ENCODE measurements around the gene DTWD2.
"Not testable (repeated sequence)": the region's sequence is repeated elsewhere in the genome, so short reads cannot be mapped to it uniquely, and the experiment has no call there.

The DTWD2 gene, protein sequence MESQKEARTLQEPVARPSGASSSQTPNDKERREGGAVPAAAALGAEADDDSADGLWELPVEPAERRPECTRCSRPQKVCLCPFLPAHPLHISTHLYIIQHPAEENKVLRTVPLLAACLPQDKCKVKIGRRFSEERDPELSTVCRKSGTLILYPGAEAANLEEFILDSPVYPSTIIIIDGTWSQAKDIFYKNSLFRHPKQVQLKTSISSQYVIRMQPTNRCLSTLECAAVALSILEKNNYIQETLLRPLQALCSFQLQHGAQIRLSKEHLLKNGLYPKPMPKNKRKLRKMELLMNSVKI

DNA sequence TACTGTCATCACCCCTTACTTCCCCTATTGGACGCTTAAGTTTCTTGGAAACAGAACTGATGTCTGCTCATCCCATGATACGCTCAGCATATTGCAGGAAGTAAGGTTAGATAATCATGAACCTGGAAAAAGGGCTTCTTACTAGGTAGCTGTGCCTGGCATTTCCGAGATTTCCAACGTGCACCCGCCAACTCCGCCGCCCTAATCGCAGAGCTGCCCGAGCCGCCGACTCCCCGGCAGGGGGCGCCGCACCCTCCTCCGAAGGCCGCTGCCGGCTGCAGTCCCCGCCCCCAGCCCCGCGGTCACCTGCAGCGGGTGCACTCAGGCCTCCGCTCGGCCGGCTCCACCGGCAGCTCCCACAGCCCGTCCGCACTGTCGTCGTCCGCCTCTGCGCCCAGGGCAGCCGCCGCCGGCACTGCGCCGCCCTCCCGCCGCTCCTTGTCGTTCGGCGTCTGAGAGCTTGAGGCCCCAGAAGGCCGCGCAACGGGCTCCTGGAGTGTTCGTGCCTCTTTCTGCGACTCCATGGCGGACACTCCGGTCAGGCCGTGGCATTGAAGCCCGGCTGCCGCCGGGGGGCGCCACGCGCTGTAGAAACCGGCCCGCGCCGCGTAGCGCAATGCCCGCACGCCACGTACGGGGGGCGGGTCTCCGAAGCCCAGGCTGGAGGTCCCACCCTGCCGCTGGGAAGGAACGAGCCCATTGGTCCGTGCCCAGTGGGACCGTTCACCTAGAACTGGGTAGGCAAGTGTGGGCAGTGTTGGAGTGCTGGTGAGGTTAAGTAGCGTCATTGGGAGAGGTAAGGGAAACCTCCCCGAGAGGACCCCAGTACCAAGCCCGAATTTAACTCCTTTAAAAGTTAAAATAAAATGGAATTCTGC is at the start of gene DTWD2:
Gene DTWD2, minus strand, starts transcription at position 560 of the 878 bp plus-strand sequence. Its CDS starts 36 bp downstream, at position 524.
- DNase-seq (ENCODE audit: low spot score), result peak; percentile 95

DNA sequence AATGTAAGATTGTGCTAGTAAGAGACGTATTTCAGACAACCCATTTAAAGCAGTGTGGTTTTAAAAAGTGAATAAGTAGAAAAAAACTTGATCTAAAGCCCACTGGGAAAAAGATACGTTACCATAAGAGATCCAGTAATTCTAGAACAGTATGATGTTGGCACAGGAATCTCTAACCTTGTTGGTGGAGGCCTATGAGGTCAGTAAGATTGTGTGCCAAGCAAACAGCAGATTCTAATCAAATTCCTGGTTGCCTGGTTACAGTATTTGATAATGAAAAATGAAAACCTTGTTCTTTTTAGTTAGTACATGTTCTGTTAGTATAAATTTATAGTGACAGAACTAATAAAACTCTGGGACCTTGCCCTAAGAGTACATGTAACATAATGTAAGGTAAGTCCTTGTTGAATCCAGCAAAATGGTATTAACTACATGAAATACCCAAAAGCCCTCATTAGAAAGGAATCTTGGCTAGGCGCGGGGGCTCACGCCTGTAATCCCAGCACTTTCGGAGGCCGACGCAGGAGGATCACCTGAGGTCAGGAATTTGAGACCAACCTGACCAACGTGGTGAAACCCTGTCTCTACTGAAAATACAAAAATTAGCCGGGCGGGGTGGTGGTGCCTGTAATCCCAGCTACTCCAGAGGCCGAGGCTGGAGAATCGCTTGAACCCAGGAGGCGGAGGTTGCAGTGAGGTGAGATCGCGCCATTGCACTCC is 49.3 kb upstream of the DTWD2 start:
- no peak for DNase-seq (ENCODE audit: low spot score)

DNA sequence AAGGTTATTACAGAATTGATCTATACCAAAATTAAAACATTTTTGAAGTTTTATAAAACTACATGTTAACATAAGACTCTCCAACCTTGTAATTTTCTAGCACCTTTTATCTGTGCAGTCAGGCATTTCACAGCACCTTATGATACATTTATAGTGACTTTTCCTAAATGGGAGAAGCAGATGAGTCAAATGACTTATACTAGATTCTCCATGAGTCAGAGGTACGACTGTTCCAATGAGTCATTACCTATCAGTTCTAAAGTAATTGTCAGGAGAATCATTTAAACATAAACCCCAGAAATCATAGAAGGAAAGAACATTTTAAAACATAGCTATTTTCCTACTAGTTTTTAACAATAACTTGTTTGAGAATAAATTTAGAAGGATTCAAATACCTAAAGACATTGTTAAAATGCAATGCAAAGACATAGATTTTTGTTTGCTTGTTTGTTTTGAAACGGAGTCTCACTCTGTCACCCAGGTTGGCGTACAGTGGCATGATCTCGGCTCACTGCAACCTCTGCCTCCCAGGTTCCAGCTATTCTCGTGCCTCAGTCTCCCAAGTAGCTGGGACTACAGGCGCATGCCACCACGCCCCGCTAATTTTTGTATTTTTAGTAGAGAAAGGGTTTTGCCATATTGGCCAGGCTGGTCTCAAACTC is 47.9 kb upstream of the DTWD2 start:
- DNase-seq (ENCODE audit: low spot score), result no peak

DNA sequence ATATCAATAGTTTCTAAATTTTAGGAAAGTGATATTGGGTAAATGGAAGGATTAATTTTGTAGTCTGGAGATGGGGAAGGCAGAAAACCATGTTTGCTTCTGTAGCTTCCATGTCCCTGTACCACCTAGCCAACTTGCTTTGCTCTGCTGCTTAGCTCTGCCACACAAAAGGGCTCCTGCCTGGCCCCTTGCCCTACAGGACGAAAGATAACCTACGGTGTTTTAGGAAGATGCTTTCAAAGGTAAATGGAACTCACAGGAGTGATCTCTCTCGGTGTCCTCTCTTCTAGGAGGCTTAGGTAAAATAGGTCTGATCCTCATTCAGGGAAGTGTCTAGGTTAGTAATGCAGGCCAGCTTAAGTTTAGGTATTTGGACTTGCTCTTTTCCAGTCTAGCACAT is 44.8 kb upstream of the DTWD2 start:
- DNase-seq (ENCODE audit: low spot score), result no peak

DNA sequence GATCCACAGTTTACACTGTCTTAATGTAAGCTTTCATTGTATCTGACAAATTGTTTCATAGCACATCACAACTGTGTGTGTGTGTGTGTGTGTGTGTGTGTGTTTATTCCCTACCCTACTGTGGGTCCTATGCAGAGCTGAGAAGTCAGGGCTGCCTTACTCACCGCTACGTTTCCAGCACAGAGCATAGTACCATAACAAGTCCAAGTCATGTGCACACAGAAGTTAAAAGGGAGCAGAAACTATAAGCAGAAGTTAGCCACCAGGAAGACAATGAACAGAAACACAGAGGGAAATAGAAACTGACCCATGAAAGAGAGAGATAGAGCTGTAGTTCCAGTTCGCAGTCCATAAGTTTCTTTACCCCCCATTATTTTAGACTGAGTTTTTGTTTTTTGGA is 44.3 kb upstream of the DTWD2 start:
- no peak for DNase-seq (ENCODE audit: low spot score)

DNA sequence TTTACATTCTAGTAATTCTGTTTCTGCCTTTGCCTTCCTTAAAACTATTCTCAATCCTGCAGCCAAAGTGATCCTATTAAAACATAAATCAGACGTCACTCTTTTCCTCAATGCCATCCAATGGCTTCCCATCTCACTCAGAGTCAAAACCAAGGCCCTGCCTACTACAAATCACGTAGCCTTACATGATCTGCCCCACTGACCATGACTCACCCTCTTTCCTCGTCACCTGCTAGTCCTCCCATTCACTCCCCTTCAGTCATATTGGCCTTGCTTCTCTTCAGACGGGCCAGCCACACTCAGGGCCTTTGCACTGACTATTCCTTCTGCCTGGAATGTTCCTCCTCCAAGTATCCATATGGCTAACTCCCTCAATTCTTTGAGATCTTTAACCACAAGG is 43.6 kb upstream of the DTWD2 start:
- no peak for DNase-seq (ENCODE audit: low spot score)

DNA sequence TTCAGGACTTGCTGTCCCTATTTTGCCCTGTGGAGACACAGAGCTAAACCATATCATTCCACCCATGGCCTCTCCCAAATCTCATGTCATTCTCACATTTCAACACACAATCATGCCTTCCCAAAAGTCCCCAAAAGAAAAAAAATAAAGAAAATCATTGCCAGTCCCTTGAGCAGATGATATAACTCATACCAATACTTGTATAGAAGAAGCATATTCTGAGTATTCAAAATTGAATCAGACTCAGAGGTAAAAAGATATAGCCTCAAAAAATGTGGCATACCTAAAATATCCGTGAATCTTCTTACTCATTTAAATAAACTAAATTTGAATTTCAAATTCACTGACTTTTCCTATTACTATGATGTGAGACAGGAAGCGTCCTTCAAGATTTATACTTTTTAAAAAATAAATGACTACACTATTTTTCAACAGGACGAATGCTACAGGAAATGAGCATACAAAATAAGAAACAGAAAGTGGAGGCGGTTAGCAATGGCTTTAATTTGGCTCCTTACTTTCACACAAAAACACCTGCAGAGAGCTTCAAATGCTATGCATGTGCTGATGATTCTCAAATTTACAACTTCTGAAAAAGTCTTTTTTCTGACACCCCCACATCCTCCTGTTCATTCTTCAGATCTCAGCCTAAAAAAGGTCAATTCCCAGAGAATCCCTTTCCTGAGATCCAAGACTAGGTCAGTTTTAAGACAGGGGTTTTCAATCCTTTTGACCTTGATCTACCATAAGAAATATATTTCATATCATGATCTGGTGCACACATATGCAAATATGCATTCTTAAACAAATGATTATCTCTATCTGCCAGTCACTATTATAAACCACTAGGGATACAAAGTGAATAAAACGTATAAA is 42.9 kb upstream of the DTWD2 start:
- no peak for DNase-seq (ENCODE audit: low spot score)

DNA sequence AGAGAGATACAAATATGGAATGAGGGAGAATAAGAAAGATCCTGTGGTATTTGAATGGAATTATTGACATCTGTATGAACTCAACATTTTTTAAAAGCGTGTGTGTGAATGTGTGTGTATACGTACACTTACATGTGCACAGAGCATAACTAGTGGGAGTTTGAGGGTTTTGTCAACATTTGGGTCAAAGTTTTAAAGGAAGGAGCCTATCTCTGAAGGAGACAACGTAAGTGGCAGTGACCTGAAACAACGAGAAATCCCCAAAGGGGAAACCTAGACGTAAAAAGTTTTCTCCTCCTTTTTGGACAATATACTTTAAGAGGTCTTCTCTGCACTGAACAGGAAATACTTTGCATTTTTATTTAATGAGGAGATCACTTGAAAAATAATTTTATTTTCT is 40.2 kb upstream of the DTWD2 start:
- no peak for DNase-seq (ENCODE audit: low spot score)

DNA sequence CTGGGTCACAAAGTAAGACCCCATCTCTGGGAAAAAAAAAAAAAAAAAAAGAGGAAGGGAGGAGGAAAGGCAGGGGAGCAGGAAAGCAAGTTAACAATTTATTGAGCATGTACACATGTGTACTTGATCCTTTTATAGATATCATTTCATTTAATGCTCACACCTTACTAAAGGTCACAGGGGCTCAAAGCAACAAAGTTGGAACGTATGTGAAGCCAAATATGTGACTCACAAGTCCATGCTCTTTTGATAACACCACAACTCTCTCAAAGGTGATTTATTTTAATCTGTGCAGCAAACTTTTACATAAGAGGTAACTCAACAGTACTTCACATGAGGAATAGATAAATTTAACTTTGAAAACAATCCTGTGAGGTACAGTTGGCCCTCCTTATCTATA is 34.4 kb upstream of the DTWD2 start:
- no peak for DNase-seq (ENCODE audit: low spot score)

DNA sequence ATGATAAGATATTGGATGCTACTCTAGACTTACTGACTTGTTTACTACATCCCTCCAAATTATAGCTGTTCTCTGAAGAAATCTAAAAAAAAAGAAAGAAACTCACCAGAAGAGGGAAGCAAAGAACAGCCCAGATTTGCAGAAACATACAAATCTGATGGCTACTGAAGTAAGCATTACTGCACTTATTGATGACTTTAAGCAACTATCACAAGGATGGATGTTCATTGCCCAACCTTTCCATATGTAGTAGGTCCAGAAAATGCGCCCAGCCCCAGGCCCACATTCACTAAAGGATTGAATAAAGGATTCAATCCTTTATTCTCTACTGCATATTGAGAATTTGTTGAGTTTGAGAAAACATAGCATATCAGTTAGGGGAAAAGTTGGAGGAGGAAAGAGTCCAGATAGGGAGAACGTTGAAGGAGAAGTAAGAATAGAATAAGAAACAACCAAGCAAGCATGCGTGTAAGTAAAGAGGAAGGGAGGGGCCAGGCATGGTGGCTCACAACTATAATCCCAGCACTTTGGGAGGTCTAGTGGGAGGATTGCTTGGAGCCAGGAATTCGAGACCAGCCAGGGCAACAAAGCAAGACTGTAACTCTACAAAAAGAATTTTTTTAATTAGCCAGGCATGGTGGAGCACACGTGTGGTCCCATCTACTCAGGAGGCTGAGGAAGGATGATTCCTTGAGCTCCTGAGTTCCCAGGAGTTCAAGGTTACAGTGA is 33.8 kb upstream of the DTWD2 start:
- DNase-seq (ENCODE audit: low spot score), result peak; percentile 40

DNA sequence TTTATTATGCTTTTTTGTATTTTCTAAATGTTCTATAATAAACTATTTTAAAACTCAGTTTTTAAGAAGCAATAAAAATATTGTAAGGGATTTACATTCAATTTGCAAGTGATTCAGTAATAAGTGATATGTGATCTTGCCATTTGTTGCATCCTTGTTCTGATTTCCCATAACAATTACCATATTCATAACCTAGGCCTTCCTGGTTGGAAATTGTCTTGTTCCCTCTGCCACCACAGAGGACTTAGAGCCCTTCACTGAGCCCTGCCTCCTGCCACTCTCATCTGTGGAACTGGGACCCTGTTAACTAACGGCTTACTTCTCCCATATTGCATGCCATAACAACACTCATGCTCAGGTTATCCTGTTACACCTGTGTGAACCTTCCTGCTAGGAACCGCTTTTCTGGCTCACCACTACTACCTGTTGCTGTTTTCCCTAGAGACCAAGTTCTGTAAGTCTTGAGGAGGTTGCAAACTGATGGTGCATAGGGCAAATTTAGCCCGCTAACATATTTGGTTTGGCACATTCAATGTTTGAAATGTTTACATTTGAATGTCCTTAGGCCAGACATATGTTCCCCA is 32.9 kb upstream of the DTWD2 start:
- DNase-seq (ENCODE audit: low spot score), result no peak

DNA sequence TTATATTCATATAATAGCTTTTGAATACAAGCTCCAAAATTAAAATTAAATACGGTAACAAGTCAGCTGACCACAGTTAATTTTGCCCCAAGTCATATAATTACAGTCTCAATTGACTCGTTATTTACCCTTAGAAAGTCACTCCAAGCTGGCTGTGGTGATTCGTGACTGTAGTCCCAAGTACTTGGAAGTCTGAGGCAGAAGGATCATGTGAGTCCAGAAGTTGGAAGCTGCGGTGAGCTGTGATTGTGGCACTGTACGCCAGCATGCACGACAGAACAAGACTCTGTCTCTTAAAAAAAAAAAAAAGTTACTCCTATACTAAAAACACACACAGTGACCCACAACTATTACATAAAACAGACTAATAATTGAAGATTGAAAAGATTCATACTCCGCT is 31.6 kb upstream of the DTWD2 start:
- DNase-seq (ENCODE audit: low spot score), result no peak

DNA sequence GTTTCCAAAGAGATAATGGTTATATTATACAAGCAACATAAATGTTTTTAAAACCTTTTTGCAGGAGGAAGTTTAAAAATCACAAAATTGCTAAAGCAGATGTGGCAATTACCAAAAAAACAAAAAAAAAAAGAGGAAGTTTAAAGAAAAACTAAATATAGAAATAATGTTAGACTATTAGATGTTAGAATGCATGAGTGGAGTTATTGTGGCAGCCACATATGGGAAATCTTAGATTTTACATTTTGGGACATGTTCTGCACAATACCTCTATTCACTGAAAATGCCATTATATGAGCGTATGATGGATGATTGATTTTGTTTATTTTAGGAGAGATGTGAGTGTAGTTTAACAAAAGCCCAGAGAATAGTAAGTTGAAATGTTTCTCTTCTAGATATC is 31.2 kb upstream of the DTWD2 start:
- DNase-seq (ENCODE audit: low spot score), result no peak

DNA sequence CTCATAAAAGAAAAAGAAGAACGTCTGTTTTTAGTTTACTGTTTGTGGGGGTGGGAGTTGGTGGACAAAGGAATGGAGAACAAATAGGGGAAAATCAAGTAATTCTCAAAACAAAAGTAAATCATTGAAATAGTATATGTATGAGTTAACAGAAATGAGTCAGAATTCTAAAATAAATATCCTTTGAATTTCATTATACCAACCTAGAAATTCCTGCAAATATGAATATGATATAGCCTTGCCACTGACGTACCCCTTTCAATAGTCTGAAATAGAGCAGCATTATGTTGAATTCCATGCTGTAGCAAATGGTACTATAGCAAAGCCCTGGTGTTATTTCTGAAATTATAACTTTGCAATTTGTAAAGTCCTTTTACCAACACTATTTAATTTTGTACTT is 29.6 kb upstream of the DTWD2 start:
- DNase-seq (ENCODE audit: low spot score), result no peak

DNA sequence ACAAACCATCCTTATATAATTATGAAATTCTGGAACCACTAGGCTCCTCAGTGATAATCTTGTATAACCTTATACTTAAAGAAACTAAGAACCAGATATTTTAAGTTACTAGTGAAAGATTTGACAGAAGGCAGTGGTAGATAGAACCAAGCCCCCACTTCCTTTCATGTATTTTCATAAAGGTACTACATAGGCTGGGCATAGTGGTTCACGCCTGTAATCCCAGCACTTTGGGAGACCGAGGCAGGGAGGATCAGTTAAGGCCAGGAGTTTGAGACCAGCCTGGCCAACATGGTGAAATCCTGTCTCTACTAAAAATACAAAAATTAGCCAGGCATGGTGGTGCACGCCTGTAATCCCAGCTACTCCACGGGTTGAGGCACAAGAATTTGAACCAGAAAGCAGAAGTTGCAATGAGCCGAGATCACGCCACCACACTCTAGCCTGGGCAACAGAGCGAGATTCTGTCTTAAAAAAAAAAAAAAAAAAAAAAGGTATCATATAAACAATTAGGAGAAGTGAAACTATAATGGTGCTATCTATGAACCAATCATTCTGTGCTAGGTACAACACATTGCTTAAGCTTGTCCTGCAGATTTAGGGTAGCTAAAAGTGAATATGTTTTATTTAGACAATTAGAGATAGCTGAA is 27.9 kb upstream of the DTWD2 start:
- DNase-seq (ENCODE audit: low spot score), result no peak

DNA sequence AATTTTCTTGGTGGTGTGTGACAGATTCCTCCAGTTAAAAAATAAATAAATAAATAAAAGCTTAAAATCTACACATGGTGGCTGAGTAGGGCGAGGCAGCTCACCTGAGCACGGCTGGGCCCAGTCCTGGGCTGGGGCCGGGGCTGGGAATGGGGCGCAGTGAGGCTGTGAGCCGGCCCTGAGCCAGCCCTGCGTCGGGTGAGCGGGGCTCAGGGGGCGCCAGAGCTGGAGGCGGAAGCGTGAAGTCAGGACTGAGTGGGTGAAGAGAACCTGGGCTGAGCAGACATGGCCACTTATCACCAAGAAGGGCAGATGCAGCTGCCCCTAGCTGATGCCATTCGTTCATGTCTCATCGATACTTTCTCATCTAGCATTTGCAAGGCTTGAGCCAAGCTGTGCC is 22.8 kb upstream of the DTWD2 start:
- DNase-seq (ENCODE audit: low spot score), result no peak

DNA sequence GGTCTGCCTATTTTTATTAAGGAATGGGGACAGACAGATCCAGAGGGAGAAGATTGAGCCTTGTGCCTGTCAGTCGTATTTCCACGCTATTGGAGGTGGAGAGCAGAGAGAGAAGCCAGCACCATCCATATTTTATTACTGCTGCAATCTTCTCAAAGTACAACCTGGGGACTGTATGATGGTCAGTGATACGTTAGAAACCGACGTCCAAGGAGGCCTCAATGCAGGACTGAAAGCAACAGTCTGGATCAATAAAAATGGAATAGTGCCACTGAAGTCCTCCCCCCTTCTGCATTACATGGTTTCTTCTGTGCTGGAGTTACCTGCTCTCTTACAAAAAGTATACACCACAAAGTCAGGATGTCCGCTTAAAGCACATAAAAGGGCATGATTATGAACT is 21.9 kb upstream of the DTWD2 start:
- no peak for DNase-seq (ENCODE audit: low spot score)

DNA sequence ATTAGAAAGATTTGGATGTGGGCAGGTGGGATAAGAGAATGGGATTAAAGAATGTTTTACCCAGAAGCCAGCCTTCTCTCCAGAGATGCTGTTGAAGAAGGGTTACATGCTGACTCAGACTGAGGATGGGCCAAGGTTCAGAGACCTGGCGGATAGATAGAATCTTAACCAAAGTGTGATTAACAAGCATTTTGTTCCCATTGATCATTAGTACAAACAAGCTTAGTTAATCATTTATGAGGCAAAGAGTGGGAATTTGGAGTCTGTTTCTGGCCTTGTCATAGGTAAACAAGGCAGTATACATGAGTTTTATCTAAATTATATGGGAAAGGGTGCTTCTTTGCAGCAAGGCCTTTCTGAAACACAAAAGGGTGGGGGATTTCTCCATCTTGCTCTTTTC is 20.8 kb upstream of the DTWD2 start:
- no peak for DNase-seq (ENCODE audit: low spot score)

DNA sequence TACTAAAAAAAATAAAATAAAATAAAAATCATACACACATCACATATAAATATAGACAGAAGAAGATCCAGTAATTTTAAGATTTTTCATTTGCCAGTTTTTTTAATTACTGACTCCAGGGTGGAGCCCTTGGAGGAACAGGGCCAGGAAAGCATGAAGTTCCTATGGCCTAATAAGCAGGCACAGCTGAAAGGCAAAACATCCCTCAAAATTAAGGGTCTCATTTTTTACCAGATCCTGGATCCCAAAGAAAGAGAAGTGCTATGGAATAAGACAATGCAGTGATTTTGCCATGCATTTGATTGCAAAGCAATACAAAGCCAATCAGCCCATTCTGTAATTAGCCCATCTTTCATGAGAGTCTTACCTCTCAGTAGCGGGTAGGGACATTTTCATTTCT is 11.3 kb upstream of the DTWD2 start:
- no peak for DNase-seq (ENCODE audit: low spot score)

DNA sequence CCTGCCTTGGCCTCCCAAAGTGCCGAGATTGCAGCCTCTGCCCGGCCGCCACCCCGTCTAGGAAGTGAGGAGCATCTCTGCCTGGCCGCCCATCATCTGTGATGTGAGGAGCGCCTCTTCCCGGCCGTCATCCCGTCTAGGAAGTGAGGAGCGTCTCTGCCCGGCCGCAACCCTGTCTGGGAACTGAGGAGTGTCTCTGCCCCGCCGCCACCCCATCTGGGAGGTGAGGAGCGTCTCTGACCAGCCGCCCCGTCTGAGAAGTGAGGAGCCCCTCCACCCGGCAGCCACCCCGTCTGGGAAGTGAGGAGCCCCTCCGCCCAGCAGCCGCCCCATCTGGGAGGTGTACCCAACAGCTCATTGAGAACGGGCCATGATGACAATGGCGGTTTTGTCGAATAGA is 10.5 kb upstream of the DTWD2 start:
- not testable (repeated sequence) for DNase-seq (ENCODE audit: low spot score)
